ENCODE results near the gene PITX3. TPM values are rescaled to one million over a fixed set of nuclear protein-coding genes. Genes with fewer than 3 reads are reported as not detected.

PITX3 gene
- total RNA-seq, 2 donors from 2014 or later = not detected

GRCh38 chr10:102245932-102246251 lies 4.6 kb upstream of the PITX3 start:
- Mint-ChIP-seq H3K27ac (peak overlapping the region; percentile 82 to 95), H3K36me3 (peaks cover 4% of the 10 kb centered on the region), H3K27me3 (peaks cover 8 to 15% of the 10 kb centered on the region in 2 donors), H3K4me3 (peak overlapping the region; percentile 80), H3K4me1 (ENCODE audit: low read depth in 2 of 2) (peaks cover 33 to 43% of the 10 kb centered on the region in 2 donors), H3K9me3 (no peaks in the 10 kb centered on the region)
- no peak for DNase-seq (ENCODE audit: low spot score)
- ATAC-seq = no peak

GRCh38 chr10:102245082-102245931 lies 4.0 kb upstream of the PITX3 start, which contains the start of gene GBF1:
TSS of gene GBF1 (plus strand) at chr10:102245532. CDS start at chr10:102258939, 13,407 bp downstream.
- Mint-ChIP-seq H3K4me3 (peak within 1 kb of the TSS; percentile 80), H3K27ac (peak within 1 kb of the TSS; percentile 82 to 95), H3K27me3 (peaks cover 12 to 15% of the 10 kb centered on the region in 2 donors), H3K36me3 (peaks cover 4% of the 10 kb centered on the region), H3K4me1 (ENCODE audit: low read depth in 2 of 2) (peaks cover 33 to 43% of the 10 kb centered on the region in 2 donors), H3K9me3 (no peaks in the 10 kb centered on the region)
- peak; percentile 92 to 93 for ATAC-seq
- DNase-seq (ENCODE audit: low spot score) = peak; percentile 93

DNA sequence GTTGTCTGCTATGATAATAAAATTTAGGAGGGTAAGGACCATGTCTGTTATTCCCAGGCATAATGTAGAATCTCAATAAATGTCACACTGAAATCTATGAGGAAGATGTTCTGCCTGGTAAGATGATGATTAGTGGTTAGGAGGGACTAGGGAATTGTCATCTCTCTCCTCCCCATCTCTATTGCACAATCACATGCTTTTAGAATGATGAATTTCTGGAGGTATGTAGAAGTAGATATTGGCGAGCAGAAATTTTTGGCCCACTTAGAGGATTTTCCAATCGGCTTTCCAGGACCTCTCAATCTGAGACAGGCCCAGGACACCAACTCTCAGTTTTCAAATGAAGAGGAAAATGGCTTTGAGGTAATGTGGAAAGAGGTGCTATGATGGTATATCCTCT lies 2.0 kb upstream of the PITX3 start:
- Mint-ChIP-seq H3K36me3 (peaks cover 4% of the 10 kb centered on the region), H3K9me3 (no peaks in the 10 kb centered on the region), H3K4me1 (ENCODE audit: low read depth in 2 of 2) (peaks cover 33 to 43% of the 10 kb centered on the region in 2 donors), H3K4me3 (peak overlapping the region; percentile 30), H3K27ac (no peak overlapping the region), H3K27me3 (peaks cover 22 to 24% of the 10 kb centered on the region in 2 donors)
- DNase-seq (ENCODE audit: low spot score) = no peak
- ATAC-seq = no peak

DNA sequence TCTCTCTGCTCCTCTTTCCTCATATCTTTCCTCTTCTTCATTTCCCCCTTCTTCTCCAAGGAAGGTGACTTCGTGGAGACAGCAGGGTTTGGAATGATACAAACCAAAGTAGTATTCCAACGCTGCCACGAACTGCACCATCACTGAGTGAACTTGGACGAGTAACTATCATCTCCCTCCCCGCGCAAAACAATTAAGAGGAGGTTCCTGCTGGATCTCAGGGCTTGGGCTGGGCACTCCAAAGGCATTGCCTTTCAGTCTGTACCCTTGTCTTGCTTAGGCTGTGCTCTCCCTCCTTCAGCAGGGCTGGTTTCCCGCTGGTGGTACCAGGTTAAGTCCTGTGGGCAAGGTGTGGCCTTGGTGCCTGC lies 790 bp upstream of the PITX3 start:
- Mint-ChIP-seq H3K4me1 (ENCODE audit: low read depth in 2 of 2) (peaks cover 24 to 31% of the 10 kb centered on the region in 2 donors), H3K4me3 (peak overlapping the region; percentile 95), H3K36me3 (no peaks in the 10 kb centered on the region), H3K27me3 (peaks cover 26 to 28% of the 10 kb centered on the region in 2 donors), H3K27ac (no peak overlapping the region), H3K9me3 (no peaks in the 10 kb centered on the region)
- DNase-seq (ENCODE audit: low spot score) (no peak), ATAC-seq (no peak)

GRCh38 chr10:102241032-102241443 lies 274 bp downstream of the PITX3 start:
- Mint-ChIP-seq H3K27ac (no peak overlapping the region), H3K27me3 (peaks cover 37 to 38% of the 10 kb centered on the region in 2 donors), H3K36me3 (no peaks in the 10 kb centered on the region), H3K4me1 (ENCODE audit: low read depth in 2 of 2) (peaks cover 14 to 20% of the 10 kb centered on the region in 2 donors), H3K9me3 (no peaks in the 10 kb centered on the region), H3K4me3 (peak overlapping the region; percentile 95)
- ATAC-seq (no peak), DNase-seq (ENCODE audit: low spot score) (no peak)

- H3K4me1 Mint-ChIP-seq (ENCODE audit: low read depth in 2 of 2) = peaks cover 13 to 19% of the 10 kb centered on the region in 2 donors
- peaks cover 42 to 43% of the 10 kb centered on the region in 2 donors for H3K27me3 Mint-ChIP-seq
- peak overlapping the region; percentile 95 for H3K4me3 Mint-ChIP-seq
- H3K36me3 Mint-ChIP-seq = no peaks in the 10 kb centered on the region
- no peaks in the 10 kb centered on the region for H3K9me3 Mint-ChIP-seq
- no peak overlapping the region for H3K27ac Mint-ChIP-seq
- no peak for DNase-seq (ENCODE audit: low spot score)
- no peak for ATAC-seq
These were observed 763 bp downstream of the PITX3 start for GRCh38 chr10:102240467-102241031.

DNA sequence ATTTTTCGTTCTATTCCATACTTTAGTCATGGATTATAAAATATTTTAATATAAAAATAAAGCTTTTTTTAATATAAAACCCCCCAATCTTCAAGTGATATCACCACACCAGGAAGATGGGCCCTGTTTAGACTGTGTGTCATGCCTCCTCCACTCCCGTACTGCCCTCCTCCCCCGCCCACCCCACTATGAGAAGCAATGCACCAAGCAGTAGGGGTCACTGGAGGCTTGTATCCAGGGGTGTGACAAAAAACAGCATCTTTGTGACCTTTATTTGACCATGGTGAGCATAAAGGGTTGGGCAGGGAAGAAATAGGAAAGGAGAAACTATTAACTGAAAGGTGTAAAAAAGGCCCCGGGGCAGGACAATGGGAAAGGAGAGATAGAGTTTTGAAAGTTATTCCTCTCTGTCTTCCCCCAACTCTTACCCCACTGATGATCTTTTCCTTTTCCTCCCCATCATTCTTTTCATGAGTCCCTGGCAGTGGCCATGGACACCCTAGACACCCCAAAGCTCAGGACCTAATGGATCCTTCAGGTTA lies 3.5 kb downstream of the PITX3 start:
- H3K36me3 Mint-ChIP-seq = no peaks in the 10 kb centered on the region
- ATAC-seq (no peak), DNase-seq (ENCODE audit: low spot score) (no peak)
- no peak overlapping the region for H3K27ac Mint-ChIP-seq
- no peak overlapping the region for H3K4me3 Mint-ChIP-seq
- peaks cover 51 to 55% of the 10 kb centered on the region in 2 donors for H3K27me3 Mint-ChIP-seq
- peaks cover 7% of the 10 kb centered on the region in 2 donors for H3K4me1 Mint-ChIP-seq (ENCODE audit: low read depth in 2 of 2)
- no peaks in the 10 kb centered on the region for H3K9me3 Mint-ChIP-seq

GRCh38 chr10:102236006-102236405 lies 5.3 kb downstream of the PITX3 start:
- no peaks in the 10 kb centered on the region for H3K36me3 Mint-ChIP-seq
- H3K27ac Mint-ChIP-seq = no peak overlapping the region
- ATAC-seq = no peak
- DNase-seq (ENCODE audit: low spot score) = no peak
- H3K9me3 Mint-ChIP-seq = no peaks in the 10 kb centered on the region
- H3K4me1 Mint-ChIP-seq (ENCODE audit: low read depth in 2 of 2) = peaks cover 0 to 2% of the 10 kb centered on the region in 2 donors
- peaks cover 41 to 57% of the 10 kb centered on the region in 2 donors for H3K27me3 Mint-ChIP-seq
- no peak overlapping the region for H3K4me3 Mint-ChIP-seq

- H3K27ac Mint-ChIP-seq = no peak overlapping the region
- ATAC-seq (no peak), DNase-seq (ENCODE audit: low spot score) (no peak)
- peaks cover 41 to 56% of the 10 kb centered on the region in 2 donors for H3K27me3 Mint-ChIP-seq
- peaks cover 0 to 2% of the 10 kb centered on the region in 2 donors for H3K4me1 Mint-ChIP-seq (ENCODE audit: low read depth in 2 of 2)
- H3K4me3 Mint-ChIP-seq = no peak overlapping the region
- no peaks in the 10 kb centered on the region for H3K36me3 Mint-ChIP-seq
- H3K9me3 Mint-ChIP-seq = no peaks in the 10 kb centered on the region
These were observed 5.8 kb downstream of the PITX3 start for GRCh38 chr10:102235598-102235920.

GRCh38 chr10:102234888-102235597 lies 6.3 kb downstream of the PITX3 start:
- no peaks in the 10 kb centered on the region for H3K9me3 Mint-ChIP-seq
- ATAC-seq = no peak
- H3K36me3 Mint-ChIP-seq = no peaks in the 10 kb centered on the region
- no peak overlapping the region for H3K27ac Mint-ChIP-seq
- no peak overlapping the region for H3K4me3 Mint-ChIP-seq
- H3K27me3 Mint-ChIP-seq = peaks cover 41 to 54% of the 10 kb centered on the region in 2 donors
- no peak for DNase-seq (ENCODE audit: low spot score)
- peaks cover 5 to 6% of the 10 kb centered on the region in 2 donors for H3K4me1 Mint-ChIP-seq (ENCODE audit: low read depth in 2 of 2)

GRCh38 chr10:102233997-102234396 lies 7.3 kb downstream of the PITX3 start:
- no peak overlapping the region for H3K4me3 Mint-ChIP-seq
- H3K27me3 Mint-ChIP-seq = peaks cover 45 to 53% of the 10 kb centered on the region in 2 donors
- no peaks in the 10 kb centered on the region for H3K9me3 Mint-ChIP-seq
- no peak overlapping the region for H3K27ac Mint-ChIP-seq
- DNase-seq (ENCODE audit: low spot score) (no peak), ATAC-seq (no peak)
- no peaks in the 10 kb centered on the region for H3K36me3 Mint-ChIP-seq
- peaks cover 8 to 11% of the 10 kb centered on the region in 2 donors for H3K4me1 Mint-ChIP-seq (ENCODE audit: low read depth in 2 of 2)

GRCh38 chr10:102231357-102232318 lies 9.7 kb downstream of the PITX3 start:
- Mint-ChIP-seq H3K4me3 (peak overlapping the region; percentile 84), H3K27me3 (peaks cover 51 to 55% of the 10 kb centered on the region in 2 donors), H3K27ac (no peak overlapping the region), H3K9me3 (no peaks in the 10 kb centered on the region), H3K36me3 (no peaks in the 10 kb centered on the region), H3K4me1 (ENCODE audit: low read depth in 2 of 2) (peaks cover 19 to 21% of the 10 kb centered on the region in 2 donors)
- peak; percentile 63 to 75 for ATAC-seq
- peak; percentile 74 for DNase-seq (ENCODE audit: low spot score)

DNA sequence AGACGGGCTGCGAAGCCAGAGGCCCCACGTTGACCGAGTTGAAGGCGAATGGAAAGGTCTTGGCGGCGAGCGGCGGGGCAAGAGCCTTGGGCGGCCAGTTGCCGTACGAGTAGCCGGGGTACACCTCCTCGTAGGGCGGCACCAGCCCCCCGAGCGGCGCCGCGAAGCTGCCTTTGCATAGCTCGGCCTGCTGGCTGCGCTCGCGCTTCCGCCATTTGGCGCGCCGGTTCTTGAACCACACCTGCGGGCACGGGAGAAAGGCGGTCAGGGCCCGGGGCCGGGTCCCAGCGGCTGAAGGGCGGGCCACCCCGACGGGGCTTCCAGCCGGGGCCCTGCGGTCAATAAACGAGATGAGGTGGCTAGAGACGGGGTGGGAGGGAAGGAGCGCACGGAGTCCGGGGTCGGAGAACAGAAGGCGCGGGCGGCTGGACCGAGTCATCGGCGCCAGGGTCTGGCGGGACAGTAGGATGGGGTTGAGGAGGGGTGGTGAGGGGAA lies 10.4 kb downstream of the PITX3 start:
- no peak for ATAC-seq

More for the DNA sequence above, 10.4 kb downstream of the PITX3 start:
- Mint-ChIP-seq H3K4me3 (peak overlapping the region; percentile 84), H3K27me3 (peaks cover 44 to 48% of the 10 kb centered on the region in 2 donors), H3K27ac (no peak overlapping the region), H3K36me3 (no peaks in the 10 kb centered on the region), H3K4me1 (ENCODE audit: low read depth in 2 of 2) (peaks cover 27 to 29% of the 10 kb centered on the region in 2 donors), H3K9me3 (no peaks in the 10 kb centered on the region)
- DNase-seq (ENCODE audit: low spot score) = peak; percentile 64
